ENCODE results near the gene GDAP1L1.

- peak; percentile 33; the same call in 1 of the 2 replicates for TF ChIP-seq POLR2A (IDR thresholded peaks at IDR 0.05; ENCODE audit: low read depth, low read length)
- peak; percentile 91 for TF ChIP-seq CTCF (conservative IDR thresholded peaks at IDR 0.05; ENCODE audit: low read depth, low read length)
- no peak for TF ChIP-seq CEBPB (IDR thresholded peaks at IDR 0.05; ENCODE audit: low read depth, low read length)
- no peak for TF ChIP-seq RFX5 (IDR thresholded peaks at IDR 0.05; ENCODE audit: low read depth, low read length)
- no peak for TF ChIP-seq FOS (IDR thresholded peaks at IDR 0.05; ENCODE audit: low read depth, low read length)
- TF ChIP-seq, protein P1, sequence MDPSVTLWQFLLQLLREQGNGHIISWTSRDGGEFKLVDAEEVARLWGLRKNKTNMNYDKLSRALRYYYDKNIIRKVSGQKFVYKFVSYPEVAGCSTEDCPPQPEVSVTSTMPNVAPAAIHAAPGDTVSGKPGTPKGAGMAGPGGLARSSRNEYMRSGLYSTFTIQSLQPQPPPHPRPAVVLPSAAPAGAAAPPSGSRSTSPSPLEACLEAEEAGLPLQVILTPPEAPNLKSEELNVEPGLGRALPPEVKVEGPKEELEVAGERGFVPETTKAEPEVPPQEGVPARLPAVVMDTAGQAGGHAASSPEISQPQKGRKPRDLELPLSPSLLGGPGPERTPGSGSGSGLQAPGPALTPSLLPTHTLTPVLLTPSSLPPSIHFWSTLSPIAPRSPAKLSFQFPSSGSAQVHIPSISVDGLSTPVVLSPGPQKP (IDR thresholded peaks at IDR 0.05; ENCODE audit: borderline replicate concordance, low read depth, low read length): no peak
- TF ChIP-seq RAD21 (IDR thresholded peaks at IDR 0.05; ENCODE audit: low read length): peak; percentile 88
- no peak for TF ChIP-seq RCOR1 (IDR thresholded peaks at IDR 0.05; ENCODE audit: insufficient replicate concordance, low read length)
- no peak for TF ChIP-seq MXI1 (IDR thresholded peaks at IDR 0.05; ENCODE audit: borderline replicate concordance, low read depth, low read length)
- TF ChIP-seq MAZ (IDR thresholded peaks at IDR 0.05; ENCODE audit: borderline replicate concordance, low read depth, low read length): no peak
These were observed 32.0 kb upstream of the GDAP1L1 start for GRCh38 chr20:44215125-44215524.
